ENCODE data around the gene FUT6. TPM values are rescaled to one million over a fixed set of nuclear protein-coding genes. Genes with fewer than 3 reads are reported as not detected.

FUT6 gene
- total and polyA plus RNA-seq, 4 donors = 0.67 to 2.6 (median 1.9) TPM; not detected in 1

DNA sequence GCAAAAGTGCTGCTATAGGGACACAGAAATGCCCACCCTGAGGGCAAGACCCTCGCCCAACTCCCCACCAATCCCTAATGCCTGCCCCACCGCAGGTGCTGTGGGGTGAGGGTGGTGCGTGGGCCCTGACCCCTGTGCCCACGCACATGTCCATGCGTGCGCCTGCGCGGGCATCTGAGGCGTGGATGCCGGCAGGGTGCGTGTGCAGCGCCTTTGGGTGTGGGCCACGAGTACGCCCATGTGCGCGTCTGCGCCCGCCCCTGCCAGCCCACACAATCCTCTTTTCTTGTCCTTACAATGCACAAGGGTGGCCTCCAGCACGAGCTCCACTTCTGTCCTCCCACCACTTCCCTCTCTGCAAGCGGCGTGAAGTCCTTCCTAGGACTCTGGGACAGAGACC, 14.3 kb downstream of the FUT6 start:
- Histone ChIP-seq H3K9me3 (ENCODE audit: control insufficient read depth in 4 of 4, insufficient read depth in 3 of 4, low read length in 3 of 4) (peaks cover 0 to 2% (median 0%) of the 10 kb centered on the region in 4 donors), H3K9ac (ENCODE audit: insufficient read depth in 1 of 2, low read length in 2 of 2) (no peak overlapping the region), H3K27me3 (ENCODE audit: control insufficient read depth in 3 of 3, insufficient read depth in 3 of 3, low read length in 2 of 3) (peaks cover 0 to 4% (median 0%) of the 10 kb centered on the region in 3 donors), H3K36me3 (ENCODE audit: control insufficient read depth in 4 of 4, insufficient read depth in 4 of 4, low read length in 4 of 4) (no peaks in the 10 kb centered on the region), H3K4me3 (no peak overlapping the region), H3K4me1 (ENCODE audit: control insufficient read depth in 5 of 5, insufficient read depth in 5 of 5, low read length in 5 of 5) (peaks cover 0 to 21% (median 0%) of the 10 kb centered on the region in 5 donors), H3K27ac (ENCODE audit: low read depth in 1 of 2, low read length in 1 of 2) (no peak overlapping the region)
- DNase-seq = no peak
- TF ChIP-seq, protein P1, sequence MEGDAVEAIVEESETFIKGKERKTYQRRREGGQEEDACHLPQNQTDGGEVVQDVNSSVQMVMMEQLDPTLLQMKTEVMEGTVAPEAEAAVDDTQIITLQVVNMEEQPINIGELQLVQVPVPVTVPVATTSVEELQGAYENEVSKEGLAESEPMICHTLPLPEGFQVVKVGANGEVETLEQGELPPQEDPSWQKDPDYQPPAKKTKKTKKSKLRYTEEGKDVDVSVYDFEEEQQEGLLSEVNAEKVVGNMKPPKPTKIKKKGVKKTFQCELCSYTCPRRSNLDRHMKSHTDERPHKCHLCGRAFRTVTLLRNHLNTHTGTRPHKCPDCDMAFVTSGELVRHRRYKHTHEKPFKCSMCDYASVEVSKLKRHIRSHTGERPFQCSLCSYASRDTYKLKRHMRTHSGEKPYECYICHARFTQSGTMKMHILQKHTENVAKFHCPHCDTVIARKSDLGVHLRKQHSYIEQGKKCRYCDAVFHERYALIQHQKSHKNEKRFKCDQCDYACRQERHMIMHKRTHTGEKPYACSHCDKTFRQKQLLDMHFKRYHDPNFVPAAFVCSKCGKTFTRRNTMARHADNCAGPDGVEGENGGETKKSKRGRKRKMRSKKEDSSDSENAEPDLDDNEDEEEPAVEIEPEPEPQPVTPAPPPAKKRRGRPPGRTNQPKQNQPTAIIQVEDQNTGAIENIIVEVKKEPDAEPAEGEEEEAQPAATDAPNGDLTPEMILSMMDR (IDR thresholded peaks at IDR 0.05; ENCODE audit: control extremely low read depth, extremely low read depth) = no peak
- no peak for ATAC-seq (ENCODE audit: insufficient read depth, low FRiP score)
- WGBS, 2 donors = 89 to 94% methylated on average over 21 of the region's 21 CpGs

DNA sequence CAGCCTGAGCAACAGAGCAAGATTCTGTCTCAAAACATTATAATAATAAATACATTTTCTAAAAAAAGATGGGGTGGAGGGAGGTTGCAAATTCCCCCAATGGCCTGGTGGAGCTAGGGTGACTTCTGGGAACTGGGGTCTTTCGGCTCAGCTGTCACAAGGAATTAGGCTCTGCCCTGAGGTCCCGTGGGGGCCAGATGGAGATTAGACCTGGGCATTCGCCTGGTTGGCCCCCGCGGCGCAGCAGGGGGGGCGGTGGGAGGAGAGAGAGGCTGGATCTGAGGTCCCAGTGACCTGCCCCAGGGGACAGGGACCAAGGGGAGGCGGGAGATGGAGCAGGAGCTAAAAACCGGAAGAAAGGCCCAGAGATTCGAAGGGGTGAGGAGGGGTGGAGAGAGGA, 14.8 kb downstream of the FUT6 start:
- 90 to 97% methylated on average over 10 of the region's 10 CpGs for WGBS, 2 donors
- H3K27me3 ChIP-seq (ENCODE audit: control insufficient read depth in 3 of 3, insufficient read depth in 3 of 3, low read length in 2 of 3) = peaks cover 0 to 2% (median 0%) of the 10 kb centered on the region in 3 donors
- peaks cover 0 to 2% (median 0%) of the 10 kb centered on the region in 4 donors for H3K9me3 ChIP-seq (ENCODE audit: control insufficient read depth in 4 of 4, insufficient read depth in 3 of 4, low read length in 3 of 4)
- H3K36me3 ChIP-seq (ENCODE audit: control insufficient read depth in 4 of 4, insufficient read depth in 4 of 4, low read length in 4 of 4) = no peaks in the 10 kb centered on the region
- ATAC-seq (ENCODE audit: insufficient read depth, low FRiP score) (no peak), DNase-seq (no peak)
- no peak overlapping the region for H3K4me3 ChIP-seq
- H3K4me1 ChIP-seq (ENCODE audit: control insufficient read depth in 5 of 5, insufficient read depth in 5 of 5, low read length in 5 of 5) = peaks cover 0 to 20% (median 0%) of the 10 kb centered on the region in 5 donors
- H3K27ac ChIP-seq (ENCODE audit: low read depth in 1 of 2, low read length in 1 of 2) = no peak overlapping the region
- no peak overlapping the region for H3K9ac ChIP-seq (ENCODE audit: insufficient read depth in 1 of 2, low read length in 2 of 2)
- TF ChIP-seq, protein P1 (IDR thresholded peaks at IDR 0.05; ENCODE audit: control extremely low read depth, extremely low read depth) = no peak

DNA sequence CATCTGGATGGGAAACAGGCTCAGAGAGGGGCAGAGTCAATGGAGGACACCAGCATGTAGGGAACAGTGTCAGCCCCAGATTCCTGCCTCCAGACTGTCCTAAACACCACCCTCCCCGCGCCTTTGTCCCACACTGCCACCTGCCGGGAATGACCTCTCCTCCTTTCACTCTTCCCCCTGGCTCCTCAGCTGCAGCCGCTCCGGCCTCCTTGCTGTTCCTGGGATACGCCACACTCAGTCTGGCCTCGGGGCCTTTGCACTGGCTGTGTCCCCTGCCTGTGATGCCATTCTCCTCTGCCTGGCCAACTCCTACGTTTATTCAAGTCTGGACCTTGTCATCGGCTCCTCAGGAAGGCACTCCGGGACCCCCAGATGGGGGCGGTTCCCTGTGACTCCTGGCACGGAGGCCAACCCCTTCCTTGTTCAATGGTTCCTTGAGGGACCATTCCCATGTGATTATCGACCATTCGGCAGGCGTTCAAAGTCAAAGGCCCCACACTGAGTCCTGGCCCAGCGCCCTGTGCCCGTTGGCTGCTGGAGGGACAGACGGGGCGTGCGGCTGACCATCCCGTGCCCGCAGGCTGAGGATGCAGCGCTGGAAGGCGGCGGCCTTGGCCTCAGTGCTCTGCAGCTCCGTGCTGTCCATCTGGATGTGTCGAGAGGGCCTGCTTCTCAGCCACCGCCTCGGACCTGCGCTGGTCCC, 15.8 kb downstream of the FUT6 start:
- Histone ChIP-seq H3K36me3 (ENCODE audit: control insufficient read depth in 4 of 4, insufficient read depth in 4 of 4, low read length in 4 of 4) (no peaks in the 10 kb centered on the region), H3K9ac (ENCODE audit: insufficient read depth in 1 of 2, low read length in 2 of 2) (no peak overlapping the region), H3K4me3 (no peak overlapping the region), H3K4me1 (ENCODE audit: control insufficient read depth in 5 of 5, insufficient read depth in 5 of 5, low read length in 5 of 5) (peaks cover 0 to 10% (median 0%) of the 10 kb centered on the region in 5 donors), H3K27me3 (ENCODE audit: control insufficient read depth in 3 of 3, insufficient read depth in 3 of 3, low read length in 2 of 3) (no peaks in the 10 kb centered on the region), H3K27ac (ENCODE audit: low read depth in 1 of 2, low read length in 1 of 2) (no peak overlapping the region), H3K9me3 (ENCODE audit: control insufficient read depth in 4 of 4, insufficient read depth in 3 of 4, low read length in 3 of 4) (peaks cover 0 to 2% (median 0%) of the 10 kb centered on the region in 4 donors)
- ATAC-seq (ENCODE audit: insufficient read depth, low FRiP score) = no peak
- DNase-seq = no peak
- 88 to 93% methylated on average over 30 of the region's 30 CpGs for WGBS, 2 donors
- TF ChIP-seq, protein P1 (IDR thresholded peaks at IDR 0.05; ENCODE audit: control extremely low read depth, extremely low read depth) = no peak
